T-helper 2 cell (primary cell): ENCODE measurements around the gene FARP1.

ENCODE experiments used
- DNase-seq, 5 experiments: peaks; one replicate each; pipeline versions ENCODE4 v3.0.0 to v3.0.0-alpha.2; 2012 to 2022

Gene FARP1

GRCh38 chr13:98286799-98287198 is 143.9 kb downstream of the FARP1 start:
- no peak for DNase-seq

DNA sequence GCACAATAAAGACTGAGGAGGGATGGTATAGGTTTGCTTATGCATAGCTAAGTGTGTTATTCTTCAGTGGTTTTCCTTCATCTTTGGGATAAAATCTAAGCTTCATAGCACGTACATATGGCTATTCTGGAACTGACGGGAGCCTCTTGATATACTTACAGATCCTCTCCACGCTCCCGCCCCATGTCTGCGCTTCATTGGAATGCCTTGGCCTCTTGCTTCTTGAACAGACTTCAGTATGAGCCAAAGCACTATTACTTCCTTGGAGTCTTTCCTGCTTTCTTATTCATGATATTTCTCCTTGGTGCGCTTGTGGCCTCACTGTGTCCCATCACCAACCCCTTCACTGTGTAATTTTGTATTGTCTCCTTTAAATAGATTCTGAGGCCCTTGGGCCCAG is 145.3 kb downstream of the FARP1 start:
- no peak for DNase-seq

GRCh38 chr13:98289339-98289945 is 146.5 kb downstream of the FARP1 start:
- DNase-seq = no peak

- DNase-seq = no peak
Measured at GRCh38 chr13:98290261-98290660, 147.4 kb downstream of the FARP1 start.

DNA sequence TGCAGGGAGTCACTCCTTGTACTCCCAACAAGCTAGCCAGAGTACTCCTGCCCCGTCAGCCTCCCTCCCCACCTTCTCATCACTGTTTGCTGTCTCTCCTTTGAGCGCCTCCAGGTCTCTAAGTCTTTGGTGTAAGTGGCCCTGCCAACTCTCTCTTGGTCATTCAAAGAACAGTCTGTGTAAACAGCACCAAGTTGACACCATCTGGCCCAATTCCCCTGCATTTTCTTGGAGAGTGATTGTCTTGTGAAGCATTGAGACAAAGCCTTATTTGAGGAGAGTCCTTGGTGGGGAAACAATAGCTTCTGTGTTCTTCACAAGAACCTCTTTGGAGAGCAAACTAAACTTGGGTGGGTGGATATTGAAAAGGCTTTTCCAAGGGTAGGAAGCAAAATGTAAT is 148.8 kb downstream of the FARP1 start:
- no peak for DNase-seq

- DNase-seq = no peak
Measured at GRCh38 chr13:98293103-98293502, 150.2 kb downstream of the FARP1 start.

GRCh38 chr13:98293570-98294142 is 150.8 kb downstream of the FARP1 start:
- DNase-seq = no peak

- no peak for DNase-seq
Measured at GRCh38 chr13:98295371-98295770, 152.5 kb downstream of the FARP1 start.

DNA sequence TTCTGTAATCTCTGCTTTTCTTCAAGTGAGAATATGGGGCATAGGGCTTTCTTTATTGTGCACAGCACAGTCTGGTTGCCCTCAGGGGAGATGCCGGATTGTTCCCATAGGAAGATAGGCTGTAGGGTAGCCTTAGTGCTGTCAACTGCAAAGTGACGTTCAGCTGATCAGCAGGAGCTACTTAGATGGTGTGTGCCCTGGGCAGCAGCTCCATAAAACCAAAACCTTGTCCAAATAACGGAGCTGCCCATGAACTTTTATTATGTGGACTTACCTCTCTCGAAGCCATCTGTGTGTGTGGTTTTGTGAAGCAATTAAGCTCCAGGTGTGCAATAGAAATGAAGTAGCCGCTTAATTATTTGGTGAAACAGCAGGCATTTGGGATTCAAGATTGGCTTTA is 154.2 kb downstream of the FARP1 start:
- DNase-seq = no peak

GRCh38 chr13:98297745-98298144 is 154.9 kb downstream of the FARP1 start:
- no peak for DNase-seq

GRCh38 chr13:98298599-98298998 is 155.7 kb downstream of the FARP1 start:
- no peak for DNase-seq

GRCh38 chr13:98299235-98299965 is 156.5 kb downstream of the FARP1 start:
- DNase-seq = no peak

- DNase-seq = no peak
Measured at GRCh38 chr13:98299966-98300350, 157.1 kb downstream of the FARP1 start.

DNA sequence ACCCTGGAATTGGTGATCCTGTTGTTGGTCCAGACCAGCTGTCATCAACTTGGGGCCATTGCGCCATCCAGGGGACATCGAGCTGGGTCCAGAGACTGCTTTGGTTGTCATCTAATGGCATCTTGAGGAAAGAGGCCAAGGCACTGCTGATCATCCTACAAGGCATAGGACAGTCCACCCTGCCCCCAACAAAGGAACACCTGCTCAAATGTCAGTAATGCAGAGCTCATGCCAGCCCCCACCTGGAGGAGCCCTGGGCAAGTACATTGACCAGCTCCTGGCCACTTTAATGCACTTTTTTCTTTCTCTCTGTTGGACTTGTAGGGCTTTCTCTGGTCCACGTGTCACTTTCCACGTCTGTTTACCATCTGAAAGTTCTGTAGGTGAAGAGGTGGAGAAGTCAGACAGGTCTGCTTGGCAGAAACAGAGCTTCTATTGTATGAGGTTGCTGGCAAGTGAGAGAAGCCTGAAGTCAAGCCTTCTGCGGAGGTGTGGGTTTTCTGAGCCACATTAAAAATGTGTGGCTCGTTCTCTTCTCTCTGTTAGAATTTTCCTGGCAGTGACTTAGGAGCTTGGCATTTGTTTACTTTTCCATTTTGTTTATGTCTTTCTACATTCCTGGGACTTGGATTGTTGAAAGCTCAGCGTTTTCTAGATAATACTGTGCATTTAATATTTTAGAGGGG is 158.2 kb downstream of the FARP1 start:
- DNase-seq = no peak

GRCh38 chr13:98301721-98302120 is 158.8 kb downstream of the FARP1 start:
- DNase-seq = no peak

DNA sequence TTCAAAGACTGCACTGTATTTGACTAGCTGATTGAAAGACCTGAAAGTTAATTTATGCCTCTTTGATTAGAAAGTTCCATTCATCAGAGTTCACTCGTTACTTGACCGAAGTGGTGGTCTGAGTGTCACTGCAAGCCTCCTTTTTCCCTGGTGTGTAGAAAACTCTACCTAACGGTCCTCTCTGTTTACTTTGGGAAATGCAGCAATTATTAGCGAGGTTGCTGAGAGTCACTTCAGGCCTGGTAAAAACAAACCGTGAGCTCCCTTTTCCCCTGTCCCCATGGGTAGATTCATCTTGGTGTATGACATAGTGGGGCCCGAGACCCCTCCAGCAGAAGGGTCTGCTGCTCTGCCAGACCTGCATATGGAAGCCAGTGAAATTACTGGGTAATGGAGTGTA is 161.0 kb downstream of the FARP1 start:
- no peak for DNase-seq

DNA sequence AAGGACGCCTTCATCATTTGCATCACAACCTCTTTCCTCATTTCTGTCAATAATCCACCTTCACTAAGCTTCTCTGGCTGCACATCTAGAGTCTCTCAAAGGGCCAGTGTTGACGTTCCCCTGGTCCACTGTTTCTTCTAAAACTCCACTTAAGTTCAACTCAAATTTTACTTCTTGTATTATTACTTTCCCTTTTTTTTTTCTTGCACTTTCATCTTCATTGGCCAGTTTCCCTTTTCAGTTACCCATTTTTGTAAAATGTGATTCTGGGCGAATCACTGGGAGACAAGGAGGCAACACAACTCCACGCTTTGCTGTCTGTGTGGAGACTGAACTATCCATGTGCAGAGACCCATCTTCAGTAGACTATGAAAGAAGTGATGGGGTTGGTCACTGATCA is 162.8 kb downstream of the FARP1 start:
- no peak for DNase-seq

GRCh38 chr13:98307463-98308085 is 164.7 kb downstream of the FARP1 start:
- no peak for DNase-seq

- no peak for DNase-seq
Measured at GRCh38 chr13:98308086-98308911, 165.4 kb downstream of the FARP1 start.

DNA sequence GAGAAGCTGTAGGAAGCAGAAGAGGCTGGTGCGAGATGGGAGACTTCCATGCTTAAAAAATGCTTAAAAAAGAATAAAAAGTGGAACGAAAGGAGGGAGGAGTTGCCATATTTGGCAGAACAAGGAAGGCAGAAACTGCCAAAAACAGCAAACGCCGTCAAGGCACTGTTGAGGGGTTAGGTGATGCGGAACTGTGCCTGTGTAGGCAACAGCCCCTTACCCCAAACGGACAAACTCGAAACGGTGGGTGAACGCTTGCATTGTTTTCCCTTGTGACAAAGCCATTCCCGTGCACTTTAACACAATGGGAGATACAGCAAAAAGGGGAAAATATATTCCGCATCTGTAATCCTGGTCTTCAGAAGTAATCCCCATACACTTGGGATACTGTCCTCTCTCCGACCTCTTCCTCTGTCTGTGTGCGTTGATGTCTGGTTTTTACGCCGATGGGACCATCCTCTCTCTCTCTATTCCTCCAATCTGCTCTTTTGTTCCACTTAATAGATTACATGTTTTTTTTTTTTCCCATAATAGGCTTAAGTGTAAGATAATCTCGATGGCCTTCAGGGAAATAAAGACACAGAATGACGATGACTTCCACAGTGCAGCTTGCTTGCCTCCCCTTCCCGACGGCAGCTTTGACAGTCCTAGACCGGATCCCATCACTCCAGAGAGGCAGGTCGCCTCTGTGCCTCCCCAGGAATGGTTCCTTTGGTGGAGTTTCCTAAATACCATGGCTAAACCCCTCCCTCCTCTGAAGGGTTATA is 166.9 kb downstream of the FARP1 start:
- DNase-seq = no peak

DNA sequence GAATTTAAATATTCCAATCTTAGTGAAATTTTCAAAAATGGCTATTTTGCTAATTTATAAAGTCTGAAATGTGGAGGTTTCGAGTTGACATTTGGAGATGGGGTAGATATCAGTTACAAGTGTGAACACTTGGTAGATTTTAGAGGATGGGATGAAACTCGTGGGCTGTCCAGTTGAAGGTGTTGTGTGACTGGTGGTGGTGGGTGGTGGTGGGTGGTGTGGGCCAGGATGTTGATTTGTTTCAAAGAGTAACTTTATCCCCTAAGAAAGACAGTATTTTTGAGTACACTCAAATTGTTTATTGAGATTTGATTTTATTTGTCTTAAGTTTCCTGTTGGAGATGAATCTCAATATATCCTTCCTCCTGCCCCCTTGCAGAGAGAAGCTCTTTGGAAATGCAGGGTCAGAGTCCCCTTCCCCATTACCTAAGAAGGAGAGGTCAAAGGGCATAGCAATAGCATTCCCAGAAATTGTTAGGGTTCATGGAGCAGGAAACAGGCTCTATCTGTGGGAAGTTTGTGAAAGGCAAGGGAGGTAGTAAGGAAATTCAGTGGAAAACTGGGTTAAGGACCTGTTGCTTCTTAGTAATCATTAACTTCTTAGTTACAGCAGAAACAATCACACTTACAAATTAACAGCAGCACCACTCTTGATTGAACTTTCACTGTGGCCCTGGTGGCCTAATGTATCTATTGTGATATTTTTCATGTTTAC is 167.7 kb downstream of the FARP1 start:
- no peak for DNase-seq
